ENCODE results near the gene UGT2A1.

Gene UGT2A1

DNA sequence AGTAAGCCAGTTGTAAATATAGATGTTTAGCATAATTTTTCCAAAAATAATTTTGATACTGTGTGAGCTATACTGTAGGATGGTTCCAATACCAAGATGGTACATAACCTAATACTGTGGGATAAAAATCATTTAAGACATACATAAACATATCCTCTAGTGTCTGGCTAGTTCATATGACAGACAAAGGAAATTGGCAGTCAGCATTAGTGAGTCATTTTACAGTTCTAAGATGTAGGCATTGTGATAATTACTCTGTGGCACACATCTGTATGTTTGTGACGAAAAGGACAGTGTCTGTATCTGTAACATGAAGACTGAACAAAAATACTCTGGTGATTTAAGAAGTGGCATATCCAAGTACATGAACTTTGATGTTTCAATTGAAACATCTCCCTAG is 63.2 kb downstream of the UGT2A1 start:
- no peak for DNase-seq (ENCODE audit: low read depth)

DNA sequence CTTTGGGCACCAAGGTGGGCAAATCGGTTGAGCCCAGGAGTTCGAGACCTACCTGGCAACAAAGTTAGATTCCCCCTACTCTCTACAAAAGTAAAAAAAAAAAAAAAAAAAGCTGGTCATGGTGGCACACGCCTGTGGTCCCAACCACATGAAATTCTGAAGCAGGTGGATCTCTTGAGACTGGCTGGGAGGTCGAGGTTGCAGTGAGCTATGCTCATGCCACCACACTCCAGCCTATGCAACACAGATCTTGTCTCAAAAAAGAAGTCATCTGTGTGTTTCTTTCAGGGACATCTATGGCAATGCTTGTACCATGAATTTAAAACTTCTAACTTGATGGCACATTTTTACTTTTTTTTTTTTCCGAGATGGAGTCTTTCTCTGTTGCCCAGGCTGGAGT is 68.9 kb downstream of the UGT2A1 start:
- no peak for DNase-seq (ENCODE audit: low read depth)

DNA sequence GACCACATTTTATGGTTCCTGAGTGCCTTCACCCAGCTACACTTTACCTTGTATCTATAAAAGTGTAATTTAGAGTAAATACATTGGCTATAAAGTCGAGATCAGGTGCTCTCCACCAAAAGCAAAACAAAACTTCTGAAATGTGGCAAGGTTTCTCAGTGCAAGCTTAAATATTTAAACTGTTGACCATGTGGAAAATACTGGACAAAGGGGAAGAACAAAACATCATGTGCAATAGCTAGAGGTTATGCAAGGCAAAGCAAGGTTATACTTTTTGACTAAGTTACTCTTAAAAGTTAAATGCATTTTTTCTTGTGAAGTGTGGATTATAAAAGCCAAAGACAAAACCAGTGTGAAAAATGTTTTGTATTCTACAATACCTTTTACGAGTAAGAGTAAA is 69.5 kb downstream of the UGT2A1 start:
- no peak for DNase-seq (ENCODE audit: low read depth)

DNA sequence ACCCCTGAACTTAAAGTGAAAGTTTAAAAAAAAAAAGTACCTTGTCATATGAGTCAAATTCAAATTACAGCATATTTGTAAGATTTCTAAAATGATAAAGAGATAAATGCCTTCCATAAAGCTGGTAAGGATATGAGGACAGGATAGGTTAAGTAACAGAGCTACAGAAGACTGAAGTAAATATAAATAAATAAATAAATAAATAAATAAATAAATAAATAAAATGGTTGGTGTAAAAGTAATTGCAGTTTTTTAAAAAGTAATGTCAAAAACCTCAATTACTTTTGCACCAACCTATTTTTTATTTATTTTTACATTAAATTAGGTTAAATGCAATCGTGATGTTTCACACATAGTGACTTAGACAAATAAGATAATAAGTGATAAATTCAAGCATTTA is 75.8 kb downstream of the UGT2A1 start:
- DNase-seq (ENCODE audit: low read depth) = no peak

DNA sequence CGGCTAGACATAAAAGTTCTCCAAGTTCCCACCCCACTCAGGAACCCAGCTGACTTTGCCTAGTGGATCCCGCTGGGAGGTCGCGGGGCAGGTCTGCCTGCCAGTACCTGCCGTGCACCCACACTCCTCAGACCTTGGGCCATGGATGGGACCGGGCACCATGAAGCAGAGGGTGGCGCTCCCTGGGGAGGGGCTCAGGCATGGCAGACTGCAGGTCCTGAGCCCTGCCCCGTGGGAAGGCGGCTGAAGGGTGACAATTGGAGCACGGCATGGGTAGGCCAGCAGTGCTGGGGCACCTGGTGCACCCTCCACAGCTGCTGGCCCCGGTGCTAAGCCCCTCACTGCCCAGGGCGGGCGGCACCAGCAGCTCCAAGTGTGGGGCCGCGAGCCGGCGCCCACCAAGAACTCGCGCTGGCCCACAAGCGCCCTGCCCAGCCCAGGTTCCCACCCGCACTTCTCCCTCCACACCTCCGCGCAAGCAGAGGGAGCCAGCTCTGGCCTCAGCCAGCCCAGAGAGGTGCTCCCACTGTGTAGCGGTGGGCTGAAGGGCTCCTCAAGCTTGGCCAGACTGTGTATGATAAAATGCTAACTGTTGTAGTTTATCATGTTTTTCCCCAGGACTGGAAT is 76.7 kb downstream of the UGT2A1 start:
- no peak for DNase-seq (ENCODE audit: low read depth)

DNA sequence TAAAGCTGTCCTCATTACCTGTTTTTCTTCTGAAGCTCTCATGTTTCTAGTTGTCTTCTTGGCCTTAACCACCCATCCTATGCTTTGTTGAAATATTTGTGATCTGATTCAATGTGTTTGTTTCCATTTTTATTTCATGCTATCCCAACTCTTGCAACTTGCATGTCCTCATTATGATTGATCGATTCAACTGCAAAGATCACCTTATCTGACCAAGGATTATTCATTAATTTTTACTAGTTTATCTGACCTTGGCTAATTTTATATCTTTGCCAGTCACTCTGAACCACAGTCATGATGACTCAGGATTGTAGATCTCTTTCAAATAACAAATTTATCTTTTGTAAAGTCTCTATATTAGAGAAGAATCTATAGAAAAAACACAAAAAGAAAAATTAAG is 84.3 kb downstream of the UGT2A1 start:
- DNase-seq (ENCODE audit: low read depth) = no peak

DNA sequence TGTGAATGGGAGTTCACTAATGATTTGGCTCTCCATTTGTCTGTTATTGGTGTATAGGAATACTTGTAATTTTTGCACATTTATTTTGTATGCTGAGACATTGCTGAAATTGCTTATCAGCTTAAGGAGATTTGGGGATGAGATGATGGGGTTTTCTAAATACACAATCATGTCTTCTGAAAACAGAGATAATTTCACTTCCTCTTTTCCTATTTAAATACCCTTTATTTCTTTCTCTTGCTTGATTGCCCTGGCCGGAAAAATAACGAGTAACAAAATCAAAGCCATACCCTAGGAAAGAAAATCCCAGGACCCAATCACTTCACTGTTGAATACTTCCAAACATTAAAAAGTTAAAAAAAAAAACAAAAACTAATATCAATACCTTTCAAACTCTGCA is 89.6 kb downstream of the UGT2A1 start:
- DNase-seq (ENCODE audit: low read depth) = no peak

DNA sequence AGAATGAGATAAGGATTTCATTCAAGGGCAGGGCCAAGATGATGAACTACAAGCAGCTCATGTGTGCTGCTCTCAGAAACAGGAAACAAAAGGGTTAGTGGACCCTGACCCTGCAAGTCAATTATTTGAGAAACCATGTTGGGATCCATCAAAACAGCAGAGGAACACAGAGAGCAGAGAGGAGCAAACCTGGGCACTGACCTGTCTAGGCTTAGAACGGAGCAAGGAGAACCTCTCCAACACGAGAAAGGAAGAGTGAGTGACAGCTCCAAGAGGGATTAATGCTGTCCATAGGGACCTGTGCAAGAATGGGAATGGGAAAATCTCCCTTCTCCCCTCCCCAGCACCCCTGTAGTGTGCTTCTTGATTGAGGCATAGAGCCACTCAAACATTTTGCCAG is 103.4 kb downstream of the UGT2A1 start:
- no peak for DNase-seq (ENCODE audit: low read depth)

DNA sequence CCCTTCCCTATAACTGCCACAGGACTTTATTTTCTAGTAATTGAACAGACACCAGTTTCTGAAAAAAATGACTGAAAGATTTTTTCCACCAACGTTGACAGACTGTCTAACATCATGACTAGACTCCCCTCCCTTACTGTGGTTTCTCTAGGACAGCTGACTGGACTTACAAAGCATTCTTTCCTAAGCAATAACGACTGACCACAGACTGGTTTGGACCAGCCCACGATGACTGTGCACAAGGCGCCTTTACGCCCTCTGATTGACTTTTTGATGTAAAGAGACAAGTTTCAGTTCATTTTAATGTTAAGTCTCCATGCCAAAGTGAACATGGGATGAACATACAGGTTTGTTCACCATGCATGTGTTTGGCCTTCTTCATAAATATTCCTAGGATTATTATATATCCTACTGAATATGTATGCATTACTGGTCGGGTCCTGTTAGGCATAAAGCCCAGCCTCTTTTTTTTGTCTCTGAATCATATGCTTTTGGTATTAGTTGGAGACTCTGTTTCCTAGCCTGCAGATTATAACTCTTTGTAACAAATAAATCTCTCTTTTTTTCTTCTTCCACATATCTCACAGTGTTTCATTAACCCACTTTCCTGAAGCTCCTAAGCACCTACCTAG is 106.8 kb downstream of the UGT2A1 start:
- DNase-seq (ENCODE audit: low read depth) = peak; percentile 64
